M059J (cell line): ENCODE data around the gene RXFP4. TPM values are rescaled to one million over a fixed set of nuclear protein-coding genes. Genes with fewer than 3 reads are reported as not detected.
"Not testable (repeated sequence)": the region's sequence is repeated elsewhere in the genome, so short reads cannot be mapped to it uniquely, and the experiment has no call there.

Source experiments
- DNase-seq: peaks from one replicate; pipeline ENCODE4 v3.0.0-alpha.2; 2012; ENCODE audit warnings: low read depth
- total RNA-seq: library from RNA; depleted of rRNA; stranded (reverse); fragments of >200 nt; shearing (Covaris generic); gene quantifications from 2 replicates; pipeline ENCODE4 v1.2.3, GENCODE V29; 2014; rRNA removed

The RXFP4 gene
- total RNA-seq, 1 experiment from 2014 or later, result not detected

DNA sequence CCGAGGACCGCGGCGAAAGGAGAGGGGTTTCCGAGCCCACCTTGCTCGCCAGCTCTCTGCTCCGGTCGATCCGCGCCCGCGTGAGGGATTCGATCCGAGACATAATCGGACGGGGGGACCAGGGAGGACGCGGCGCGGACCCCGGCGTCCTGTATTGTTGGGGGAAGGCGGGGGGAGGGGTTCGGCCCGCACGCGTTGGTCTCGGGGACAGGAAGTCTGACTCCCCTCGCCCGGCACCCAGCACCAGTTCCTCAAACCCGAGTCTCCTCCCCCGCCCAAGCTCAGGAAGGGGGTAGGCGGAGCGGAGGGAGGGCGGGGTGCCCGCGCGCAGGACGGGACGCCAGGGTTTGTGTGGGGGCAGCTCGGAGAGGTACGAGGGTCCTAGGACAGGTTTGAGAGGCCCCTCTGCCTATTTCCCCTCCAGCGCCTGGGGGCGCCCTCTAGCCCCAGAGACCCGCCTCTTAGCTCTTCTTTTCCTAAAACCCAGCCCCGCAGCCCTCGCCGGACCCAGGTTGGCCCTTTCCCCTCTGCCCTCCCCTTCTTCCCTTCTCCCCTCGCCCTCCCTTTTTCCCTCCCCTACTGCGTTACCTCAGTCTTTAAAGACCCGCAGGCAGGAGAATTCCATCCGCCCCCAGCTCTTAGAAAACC is 37.0 kb downstream of the RXFP4 start, which contains the start of gene ARHGEF2:
TSS of gene ARHGEF2 (minus strand) at position 223 of the 648 bp plus-strand sequence. CDS start at position 103, 120 bp downstream.
- DNase-seq, result peak; percentile 78

- DNase-seq, result peak; percentile 33
Observed at GRCh38 chr1:155978973-155979429, 37.6 kb downstream of the RXFP4 start.

GRCh38 chr1:155979597-155980343 is 38.3 kb downstream of the RXFP4 start:
- DNase-seq, result peak; percentile 39

DNA sequence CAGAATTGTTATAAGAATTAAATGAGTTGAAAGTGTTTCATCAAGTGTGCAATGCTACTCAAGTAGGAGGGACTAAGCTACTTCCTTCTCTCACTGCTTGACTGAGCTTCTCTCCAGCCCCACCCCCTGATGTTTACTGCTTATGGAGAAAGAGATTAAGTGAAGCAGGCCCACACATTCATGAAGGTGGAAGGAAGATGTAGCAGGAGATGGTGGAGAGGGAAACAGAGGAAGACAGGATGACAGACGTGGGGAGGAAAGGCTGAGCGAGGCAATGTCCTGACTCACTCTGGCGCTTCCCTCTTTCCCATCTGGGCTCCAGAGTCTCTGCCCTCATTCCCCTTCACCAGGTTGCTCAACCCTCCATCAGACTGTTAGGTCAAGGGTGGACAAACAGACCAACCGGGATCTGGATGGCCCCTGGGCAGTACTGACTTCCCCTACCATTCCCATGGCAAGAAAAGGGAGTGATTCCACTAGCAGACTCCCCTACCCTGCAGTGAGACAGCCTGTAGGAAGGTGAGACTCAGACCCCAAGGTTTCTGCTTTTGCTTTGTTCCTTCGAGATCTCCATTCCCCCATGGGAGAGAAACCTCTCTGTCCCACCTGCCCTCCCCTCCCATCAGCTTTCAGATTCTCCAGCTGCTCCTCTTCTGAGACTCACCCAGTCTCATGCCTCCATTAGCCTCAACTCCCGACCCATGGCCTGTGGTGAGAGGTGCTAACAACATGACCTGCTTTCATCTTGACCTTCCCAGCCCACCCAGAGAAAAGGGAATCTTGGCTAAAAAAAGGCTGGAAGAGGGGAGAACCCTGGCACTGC is 40.0 kb downstream of the RXFP4 start:
- peak; percentile 65 for DNase-seq

DNA sequence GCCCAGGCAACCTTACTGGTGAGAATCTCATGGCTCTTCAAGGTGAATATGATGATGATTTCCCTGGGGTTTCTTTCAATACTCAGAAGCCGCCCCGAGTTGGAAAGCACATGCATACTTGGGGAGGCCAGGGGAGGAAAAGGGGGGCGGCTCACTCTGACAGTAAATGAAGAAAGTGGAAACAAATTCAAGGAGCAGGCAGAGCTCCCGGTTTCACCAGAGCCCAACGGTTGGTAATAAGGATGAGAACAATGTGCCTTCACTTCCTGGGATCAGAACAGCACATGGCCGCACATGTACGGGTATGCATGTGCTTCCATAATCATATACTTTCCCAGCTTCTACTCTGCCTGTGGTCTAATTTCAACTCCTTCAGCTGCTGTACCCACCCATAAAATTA is 40.7 kb downstream of the RXFP4 start:
- DNase-seq, result no peak

- DNase-seq, result peak; percentile 86
Observed at GRCh38 chr1:155983191-155984024, 42.0 kb downstream of the RXFP4 start.

GRCh38 chr1:155984341-155984740 is 42.9 kb downstream of the RXFP4 start:
- DNase-seq, result no peak

DNA sequence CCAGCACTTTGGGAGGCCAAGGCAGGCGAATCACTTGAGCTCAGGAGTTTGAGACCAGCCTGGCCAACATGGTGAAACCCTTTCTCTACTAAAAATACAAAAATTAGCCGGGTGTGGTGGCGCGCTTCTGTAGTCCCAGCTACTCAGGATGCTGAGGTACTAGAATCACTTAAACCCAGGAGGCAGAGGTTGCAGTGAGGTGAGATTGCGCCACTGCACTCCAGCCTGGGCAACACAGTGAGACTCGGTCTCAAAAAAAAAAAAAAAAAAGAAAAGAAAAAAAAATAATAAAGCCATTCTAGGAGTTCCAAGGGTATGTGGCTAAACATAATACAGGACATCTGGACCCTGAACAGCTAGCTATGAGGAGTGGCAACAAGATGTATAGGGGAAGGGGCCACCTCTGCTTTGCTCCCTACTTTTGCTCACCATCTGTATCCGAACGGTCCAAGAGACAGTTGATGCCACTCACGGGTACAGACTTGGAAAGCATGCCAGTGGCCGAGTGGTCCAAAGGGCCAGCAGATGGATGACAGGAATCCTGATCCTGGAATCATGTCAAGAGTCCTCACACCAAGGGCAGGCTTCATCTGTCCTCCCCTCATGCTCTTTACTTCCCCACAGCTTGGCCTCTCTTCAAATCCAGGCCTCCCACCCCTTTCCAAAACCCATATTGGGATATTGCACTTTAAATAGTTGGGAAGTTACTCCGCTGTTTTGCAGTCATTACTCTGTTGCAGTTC is 43.6 kb downstream of the RXFP4 start:
- DNase-seq, result not testable (repeated sequence)

GRCh38 chr1:155989242-155990004 is 48.0 kb downstream of the RXFP4 start:
- peak; percentile 67 for DNase-seq

DNA sequence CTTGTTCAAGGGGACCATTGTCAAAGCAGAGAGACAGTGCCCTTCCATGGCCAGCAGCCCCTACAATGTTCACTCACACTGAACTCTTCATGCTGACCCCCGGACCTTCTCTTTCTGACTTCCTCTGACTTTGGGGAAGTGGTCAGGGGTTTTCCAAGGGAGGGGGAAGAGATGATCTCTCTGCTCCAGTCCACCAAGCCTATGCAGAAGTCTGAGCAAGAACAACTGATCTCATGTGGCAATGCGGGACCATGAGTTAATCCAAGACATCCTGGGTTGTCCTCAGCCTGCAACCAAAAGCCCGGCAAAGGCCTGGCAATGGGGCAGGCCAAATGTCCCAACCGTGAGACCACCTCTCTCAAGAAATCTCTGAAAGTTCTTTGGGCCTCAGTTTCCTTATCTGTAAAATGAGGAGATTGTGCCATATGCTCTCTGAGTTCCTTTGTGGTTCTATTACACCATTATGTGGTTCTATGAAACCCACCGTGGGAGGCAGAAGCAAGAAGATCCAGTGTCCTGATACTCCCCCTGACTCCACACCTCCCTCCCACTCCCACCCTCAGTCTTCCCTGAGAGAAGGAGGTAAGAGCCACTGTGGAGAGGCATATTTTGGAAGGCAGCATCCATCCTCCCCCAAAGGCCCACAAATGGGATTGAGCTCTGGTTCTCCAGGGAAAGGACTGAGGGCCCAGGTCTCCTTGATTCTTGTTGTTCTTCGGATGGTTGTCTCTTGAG is 48.7 kb downstream of the RXFP4 start:
- no peak for DNase-seq

Other genes with a start within 250 kb of the RXFP4 start
- gene GON4L, start 84.4 kb upstream of the RXFP4 start, total RNA-seq, result 12.0 and 22.0 TPM in 2 replicates
- gene SYT11, start 82.1 kb upstream of the RXFP4 start, total RNA-seq, result 12.0 and 15.8 TPM in 2 replicates
- gene RIT1, start 30.3 kb upstream of the RXFP4 start, total RNA-seq, result 53.9 and 64.3 TPM in 2 replicates
- gene KHDC4, start 7.2 kb upstream of the RXFP4 start, total RNA-seq, result 24.1 and 30.7 TPM in 2 replicates
- 47.3 and 51.6 TPM in 2 replicates for gene ARHGEF2, start 36.9 kb downstream of the RXFP4 start, total RNA-seq
- 1,065 and 1,666 TPM in 2 replicates for gene SSR2, start 79.3 kb downstream of the RXFP4 start, total RNA-seq
- 18.8 and 26.5 TPM in 2 replicates for gene UBQLN4, start 112.2 kb downstream of the RXFP4 start, total RNA-seq
- 41.7 and 60.2 TPM in 2 replicates for gene LAMTOR2, start 113.1 kb downstream of the RXFP4 start, total RNA-seq
- not detected in 2 replicates for gene RAB25, start 119.5 kb downstream of the RXFP4 start, total RNA-seq
- gene MEX3A, start 140.8 kb downstream of the RXFP4 start, total RNA-seq, result 2.5 and 3.2 TPM in 2 replicates
- gene LMNA, start 173.1 kb downstream of the RXFP4 start, total RNA-seq, result 396 and 698 TPM in 2 replicates
- gene SEMA4A, start 211.9 kb downstream of the RXFP4 start, total RNA-seq, result 0.37 and 1.3 TPM in 2 replicates